Stomach (tissue), 4 donors: Measurements from ENCODE around the gene INSIG1.

Experiments used
- POLR2A ChIP-seq, 4 donors: fragments of 450-650 bp; IDR thresholded peaks; one replicate each; pipeline ENCODE4 v1.6.1; 2016; ENCODE audit warnings: antibody characterized with exemption in 4 of 4, control low read depth in 2 of 4, mild to moderate bottlenecking in 1 of 4, moderate library complexity in 1 of 4
- POLR2AphosphoS5 ChIP-seq, 3 donors: sonication (generic); formaldehyde crosslinking; IDR thresholded peaks; one replicate each; pipeline ENCODE4 v1.6.1; 2016; ENCODE audit warnings: antibody characterized with exemption in 3 of 3
- TF ChIP-seq, protein P1 (sequence below), 7 experiments: fragments of 450-650 bp in 4 of 7; fragments of 200-600 bp in 3 of 7; sonication (generic) in 3 of 7; IDR thresholded peaks; one replicate each; pipeline ENCODE4 v1.5.1; 2016 to 2019; ENCODE audit warnings: antibody characterized with exemption in 7 of 7, control low read depth in 2 of 7, mild to moderate bottlenecking in 1 of 7

GRCh38 chr7:155295511-155295910, 2.2 kb upstream of the INSIG1 start:
- TF ChIP-seq, protein P1, sequence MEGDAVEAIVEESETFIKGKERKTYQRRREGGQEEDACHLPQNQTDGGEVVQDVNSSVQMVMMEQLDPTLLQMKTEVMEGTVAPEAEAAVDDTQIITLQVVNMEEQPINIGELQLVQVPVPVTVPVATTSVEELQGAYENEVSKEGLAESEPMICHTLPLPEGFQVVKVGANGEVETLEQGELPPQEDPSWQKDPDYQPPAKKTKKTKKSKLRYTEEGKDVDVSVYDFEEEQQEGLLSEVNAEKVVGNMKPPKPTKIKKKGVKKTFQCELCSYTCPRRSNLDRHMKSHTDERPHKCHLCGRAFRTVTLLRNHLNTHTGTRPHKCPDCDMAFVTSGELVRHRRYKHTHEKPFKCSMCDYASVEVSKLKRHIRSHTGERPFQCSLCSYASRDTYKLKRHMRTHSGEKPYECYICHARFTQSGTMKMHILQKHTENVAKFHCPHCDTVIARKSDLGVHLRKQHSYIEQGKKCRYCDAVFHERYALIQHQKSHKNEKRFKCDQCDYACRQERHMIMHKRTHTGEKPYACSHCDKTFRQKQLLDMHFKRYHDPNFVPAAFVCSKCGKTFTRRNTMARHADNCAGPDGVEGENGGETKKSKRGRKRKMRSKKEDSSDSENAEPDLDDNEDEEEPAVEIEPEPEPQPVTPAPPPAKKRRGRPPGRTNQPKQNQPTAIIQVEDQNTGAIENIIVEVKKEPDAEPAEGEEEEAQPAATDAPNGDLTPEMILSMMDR (IDR thresholded peaks at IDR 0.05), result no peak
- TF ChIP-seq POLR2A (IDR thresholded peaks at IDR 0.05) (no peak), POLR2AphosphoS5 (IDR thresholded peaks at IDR 0.05) (no peak)
